DND-41 (cell line): ENCODE measurements around the gene SRGAP3.

Source experiments
- ATAC-seq: fragments of 200-7000 bp; cut with Tn5 transposase; 3 replicates; pipeline ENCODE4 v1.9.1; 2021; ENCODE audit warnings: low read depth; ENCODE audit not compliant: insufficient read depth
- DNase-seq: peaks from one replicate; pipeline ENCODE4 v3.0.0-alpha.2; 2020
- H2AFZ ChIP-seq: 2 replicates; pipeline ENCODE4 v1.6.0; 2012; ENCODE audit warnings: low read depth, low read length
- H3K27ac ChIP-seq: 2 replicates; pipeline ENCODE4 v1.5.1; 2012; ENCODE audit warnings: low read length, inconsistent platforms
- H3K27me3 ChIP-seq: fragments of 200-600 bp; sonication (generic); 2 replicates; pipeline ENCODE4 v1.6.0; 2012; ENCODE audit warnings: low read length, mild to moderate bottlenecking, inconsistent platforms; ENCODE audit not compliant: insufficient read depth, poor library complexity
- H3K36me3 ChIP-seq: 2 replicates; pipeline ENCODE4 v1.5.1; 2012; ENCODE audit warnings: low read length, inconsistent platforms; ENCODE audit not compliant: insufficient read depth
- H3K4me1 ChIP-seq: 2 replicates; pipeline ENCODE4 v1.5.1; 2012; ENCODE audit warnings: mild to moderate bottlenecking, low read length; ENCODE audit not compliant: insufficient read depth
- H3K4me2 ChIP-seq: 2 replicates; pipeline ENCODE4 v1.6.0; 2012; ENCODE audit warnings: mild to moderate bottlenecking, moderate library complexity, low read length, inconsistent platforms; ENCODE audit not compliant: insufficient read depth
- H3K4me3 ChIP-seq, 2 experiments: fragments of 200-600 bp in 1 of 2; shearing (Covaris generic) in 1 of 2; 2 replicates each; pipeline ENCODE4 v1.5.1; 2012 to 2016; ENCODE audit warnings: inconsistent platforms in 2 of 2, low read length in 2 of 2, mild to moderate bottlenecking in 2 of 2, low read depth in 1 of 2, moderate library complexity in 1 of 2
- H3K79me2 ChIP-seq: 2 replicates; pipeline ENCODE4 v1.6.0; 2012; ENCODE audit warnings: low read length, inconsistent platforms; ENCODE audit not compliant: insufficient read depth
- H3K9ac ChIP-seq: 2 replicates; pipeline ENCODE4 v1.6.0; 2012; ENCODE audit warnings: low read depth, mild to moderate bottlenecking, inconsistent platforms, low read length, moderate library complexity
- H3K9me3 ChIP-seq: 2 replicates; pipeline ENCODE4 v1.5.1; 2012; ENCODE audit warnings: low read length, moderate library complexity, mild to moderate bottlenecking, inconsistent platforms; ENCODE audit not compliant: insufficient read depth, severe bottlenecking
- H4K20me1 ChIP-seq: 2 replicates; pipeline ENCODE4 v1.6.0; 2012; ENCODE audit warnings: low read length; ENCODE audit not compliant: insufficient read depth
- EZH2 ChIP-seq: IDR thresholded peaks from 3 replicates; pipeline ENCODE4 v1.6.1; 2012; ENCODE audit warnings: borderline replicate concordance, low read depth, mild to moderate bottlenecking, moderate library complexity, low read length, inconsistent platforms; ENCODE audit not compliant: severe bottlenecking
- TF ChIP-seq, protein P1 (sequence below): IDR thresholded peaks from 2 replicates; pipeline ENCODE4 v1.5.1; 2012; ENCODE audit warnings: borderline replicate concordance, low read length, moderate library complexity, mild to moderate bottlenecking; ENCODE audit not compliant: poor library complexity, severe bottlenecking; ENCODE audit errors: extremely low read depth

Gene SRGAP3

DNA sequence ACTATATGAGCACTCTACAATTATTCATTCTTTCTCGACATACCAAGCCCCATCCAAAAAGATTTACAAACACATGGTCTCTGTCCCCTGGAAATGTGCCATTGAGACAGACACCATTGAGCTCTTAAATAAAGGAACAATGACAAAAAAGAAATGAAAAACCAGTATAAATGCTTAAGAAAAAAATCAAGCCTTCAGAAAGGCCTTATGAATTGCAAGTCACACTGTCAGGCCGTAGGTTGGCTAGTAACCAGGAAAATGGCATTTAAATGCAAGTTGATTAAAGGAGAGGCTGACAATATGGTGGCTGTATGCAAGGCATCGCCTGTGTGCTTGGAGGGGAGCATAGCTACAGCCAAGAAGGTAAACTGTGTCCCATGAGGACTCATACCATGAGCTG lies 49.7 kb downstream of the SRGAP3 start:
- Histone ChIP-seq H2AFZ (no peak overlapping the region), H3K36me3 (no peaks in the 10 kb centered on the region), H3K79me2 (no peaks in the 10 kb centered on the region), H3K27ac (no peak overlapping the region), H3K27me3 (no peaks in the 10 kb centered on the region), H3K9me3 (no peaks in the 10 kb centered on the region), H3K4me3 (no peak overlapping the region), H3K4me1 (no peaks in the 10 kb centered on the region), H3K9ac (no peak overlapping the region), H3K4me2 (no peak overlapping the region), H4K20me1 (no peaks in the 10 kb centered on the region)
- DNase-seq (no peak), ATAC-seq (no peak)
- TF ChIP-seq EZH2, result no peak
- TF ChIP-seq, protein P1, sequence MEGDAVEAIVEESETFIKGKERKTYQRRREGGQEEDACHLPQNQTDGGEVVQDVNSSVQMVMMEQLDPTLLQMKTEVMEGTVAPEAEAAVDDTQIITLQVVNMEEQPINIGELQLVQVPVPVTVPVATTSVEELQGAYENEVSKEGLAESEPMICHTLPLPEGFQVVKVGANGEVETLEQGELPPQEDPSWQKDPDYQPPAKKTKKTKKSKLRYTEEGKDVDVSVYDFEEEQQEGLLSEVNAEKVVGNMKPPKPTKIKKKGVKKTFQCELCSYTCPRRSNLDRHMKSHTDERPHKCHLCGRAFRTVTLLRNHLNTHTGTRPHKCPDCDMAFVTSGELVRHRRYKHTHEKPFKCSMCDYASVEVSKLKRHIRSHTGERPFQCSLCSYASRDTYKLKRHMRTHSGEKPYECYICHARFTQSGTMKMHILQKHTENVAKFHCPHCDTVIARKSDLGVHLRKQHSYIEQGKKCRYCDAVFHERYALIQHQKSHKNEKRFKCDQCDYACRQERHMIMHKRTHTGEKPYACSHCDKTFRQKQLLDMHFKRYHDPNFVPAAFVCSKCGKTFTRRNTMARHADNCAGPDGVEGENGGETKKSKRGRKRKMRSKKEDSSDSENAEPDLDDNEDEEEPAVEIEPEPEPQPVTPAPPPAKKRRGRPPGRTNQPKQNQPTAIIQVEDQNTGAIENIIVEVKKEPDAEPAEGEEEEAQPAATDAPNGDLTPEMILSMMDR, result no peak

- no peak overlapping the region for H3K4me2 ChIP-seq
- no peaks in the 10 kb centered on the region for H3K36me3 ChIP-seq
- no peak overlapping the region for H3K4me3 ChIP-seq
- no peak overlapping the region for H2AFZ ChIP-seq
- DNase-seq, result no peak
- no peak overlapping the region for H3K27ac ChIP-seq
- TF ChIP-seq, protein P1, result no peak
- no peak for TF ChIP-seq EZH2
- H3K9ac ChIP-seq, result no peak overlapping the region
- no peaks in the 10 kb centered on the region for H3K27me3 ChIP-seq
- no peaks in the 10 kb centered on the region for H3K9me3 ChIP-seq
- H3K79me2 ChIP-seq, result no peaks in the 10 kb centered on the region
- H3K4me1 ChIP-seq, result no peaks in the 10 kb centered on the region
- H4K20me1 ChIP-seq, result no peaks in the 10 kb centered on the region
- ATAC-seq, result no peak
Observed at GRCh38 chr3:9198899-9199335, 50.5 kb downstream of the SRGAP3 start.

- no peaks in the 10 kb centered on the region for H3K4me1 ChIP-seq
- no peaks in the 10 kb centered on the region for H3K79me2 ChIP-seq
- H3K4me2 ChIP-seq, result no peak overlapping the region
- no peaks in the 10 kb centered on the region for H4K20me1 ChIP-seq
- no peaks in the 10 kb centered on the region for H3K9me3 ChIP-seq
- no peak overlapping the region for H2AFZ ChIP-seq
- TF ChIP-seq, protein P1, result no peak
- TF ChIP-seq EZH2, result no peak
- H3K27ac ChIP-seq, result no peak overlapping the region
- DNase-seq (no peak), ATAC-seq (no peak)
- H3K9ac ChIP-seq, result no peak overlapping the region
- H3K36me3 ChIP-seq, result no peaks in the 10 kb centered on the region
- no peaks in the 10 kb centered on the region for H3K27me3 ChIP-seq
- H3K4me3 ChIP-seq, result no peak overlapping the region
Observed at GRCh38 chr3:9198261-9198660, 51.2 kb downstream of the SRGAP3 start.

DNA sequence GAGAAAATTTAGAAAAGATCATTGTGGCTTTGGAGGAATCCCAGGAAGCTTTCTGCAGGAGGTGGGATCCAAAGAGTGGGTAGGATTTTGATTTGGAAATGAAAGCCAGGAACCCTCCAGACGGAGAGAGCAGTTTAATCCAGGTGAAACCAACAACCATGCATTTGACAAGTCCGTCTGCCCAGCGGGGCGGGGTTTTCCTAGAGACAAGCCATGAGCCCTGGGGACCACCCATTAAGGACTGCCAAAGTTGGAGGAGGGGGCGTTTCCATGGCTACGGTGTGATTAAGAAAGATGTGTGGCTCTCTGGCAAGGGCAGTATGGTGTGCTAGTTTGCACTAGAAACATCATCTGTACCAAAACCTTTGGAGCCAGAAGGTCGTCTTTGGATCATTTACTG lies 53.4 kb downstream of the SRGAP3 start:
- TF ChIP-seq, protein P1, result no peak
- TF ChIP-seq EZH2, result no peak
- Histone ChIP-seq H2AFZ (no peak overlapping the region), H3K36me3 (no peaks in the 10 kb centered on the region), H3K27ac (no peak overlapping the region), H4K20me1 (no peaks in the 10 kb centered on the region), H3K4me3 (no peak overlapping the region), H3K4me2 (no peak overlapping the region), H3K79me2 (no peaks in the 10 kb centered on the region), H3K9me3 (no peaks in the 10 kb centered on the region), H3K27me3 (no peaks in the 10 kb centered on the region), H3K4me1 (no peaks in the 10 kb centered on the region), H3K9ac (no peak overlapping the region)
- no peak for ATAC-seq
- no peak for DNase-seq
